Osteocyte (in vitro differentiated cells): ENCODE results near the gene CSNK1G2. TPM values are rescaled to one million over a fixed set of nuclear protein-coding genes. Genes with fewer than 3 reads are reported as not detected.

Source experiments
- DNase-seq: peaks from one replicate; pipeline ENCODE4 v3.0.0; 2021; ENCODE audit warnings: mixed read lengths; ENCODE audit not compliant: unreplicated experiment; ENCODE audit errors: extremely low spot score
- H3K27ac Mint-ChIP-seq: one replicate; pipeline ENCODE4 v1.8.0; 2021; ENCODE audit warnings: mild to moderate bottlenecking, mixed read lengths; ENCODE audit not compliant: unreplicated experiment
- H3K27me3 Mint-ChIP-seq: one replicate; pipeline ENCODE4 v1.8.0; 2021; ENCODE audit warnings: mixed read lengths; ENCODE audit not compliant: unreplicated experiment
- H3K36me3 Mint-ChIP-seq: one replicate; pipeline ENCODE4 v1.8.0; 2021; ENCODE audit warnings: mixed read lengths; ENCODE audit not compliant: unreplicated experiment
- H3K4me1 Mint-ChIP-seq: one replicate; pipeline ENCODE4 v1.8.0; 2021; ENCODE audit warnings: mixed read lengths; ENCODE audit not compliant: unreplicated experiment
- H3K4me3 Mint-ChIP-seq: one replicate; pipeline ENCODE4 v1.8.0; 2021; ENCODE audit warnings: mild to moderate bottlenecking, moderate library complexity, mixed read lengths; ENCODE audit not compliant: unreplicated experiment
- H3K9me3 Mint-ChIP-seq: one replicate; pipeline ENCODE4 v1.8.0; 2021; ENCODE audit warnings: mixed read lengths; ENCODE audit not compliant: unreplicated experiment
- total RNA-seq: library from RNA; stranded (reverse); gene quantifications from 2 replicates; pipeline ENCODE4 v1.2.1, GENCODE V29; 2021
- TF ChIP-seq, protein P1 (sequence below): fragments of 200-600 bp; sonication (generic); IDR thresholded peaks from 2 replicates; pipeline ENCODE4 v1.5.0; 2021; ENCODE audit warnings: antibody characterized with exemption, mild to moderate bottlenecking, moderate library complexity

Gene CSNK1G2
- total RNA-seq, 1 donor from 2014 or later = 72.2 TPM

DNA sequence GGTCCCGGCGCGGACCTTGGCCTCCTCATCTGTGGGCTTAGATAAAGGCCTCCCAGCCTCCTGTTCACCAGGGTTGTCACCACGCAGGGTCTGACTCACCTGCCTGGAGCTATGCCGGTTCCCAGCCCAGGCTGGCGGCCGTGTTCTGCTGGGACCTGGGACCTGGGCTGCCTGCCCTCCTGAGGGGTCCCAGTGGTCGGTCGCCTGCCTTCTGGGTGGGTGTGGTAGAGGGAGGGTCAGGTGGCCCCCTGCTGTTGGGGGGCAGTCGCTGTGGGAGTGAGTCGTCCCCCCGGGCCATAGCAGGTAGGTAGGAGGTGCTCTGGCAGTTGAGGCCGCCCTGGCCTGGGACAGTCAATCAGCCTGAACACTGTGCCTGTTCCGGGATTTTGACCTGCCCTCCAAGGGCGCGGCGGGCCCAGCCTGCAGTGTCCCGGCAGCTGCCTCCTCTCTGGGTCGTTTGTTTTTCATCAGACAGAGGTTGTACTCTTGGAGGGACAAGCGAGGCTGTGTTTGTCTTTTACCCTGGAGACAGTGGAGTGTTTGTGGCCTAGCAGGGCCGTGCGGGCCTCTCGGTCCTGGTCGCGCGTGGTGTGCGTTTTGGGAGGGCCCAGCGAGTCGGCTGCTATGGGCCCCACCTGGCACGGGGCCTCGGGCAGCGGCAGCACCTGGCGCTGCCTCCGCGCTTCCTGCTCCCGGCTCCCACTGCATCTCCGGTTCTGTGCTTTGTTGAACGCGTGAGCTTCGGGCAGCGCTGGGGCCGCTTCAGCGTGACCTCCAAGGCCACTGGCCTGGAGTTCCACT, 33.2 kb upstream of the CSNK1G2 start:
- peak overlapping the region; percentile 3 for H3K27ac Mint-ChIP-seq
- TF ChIP-seq, protein P1, sequence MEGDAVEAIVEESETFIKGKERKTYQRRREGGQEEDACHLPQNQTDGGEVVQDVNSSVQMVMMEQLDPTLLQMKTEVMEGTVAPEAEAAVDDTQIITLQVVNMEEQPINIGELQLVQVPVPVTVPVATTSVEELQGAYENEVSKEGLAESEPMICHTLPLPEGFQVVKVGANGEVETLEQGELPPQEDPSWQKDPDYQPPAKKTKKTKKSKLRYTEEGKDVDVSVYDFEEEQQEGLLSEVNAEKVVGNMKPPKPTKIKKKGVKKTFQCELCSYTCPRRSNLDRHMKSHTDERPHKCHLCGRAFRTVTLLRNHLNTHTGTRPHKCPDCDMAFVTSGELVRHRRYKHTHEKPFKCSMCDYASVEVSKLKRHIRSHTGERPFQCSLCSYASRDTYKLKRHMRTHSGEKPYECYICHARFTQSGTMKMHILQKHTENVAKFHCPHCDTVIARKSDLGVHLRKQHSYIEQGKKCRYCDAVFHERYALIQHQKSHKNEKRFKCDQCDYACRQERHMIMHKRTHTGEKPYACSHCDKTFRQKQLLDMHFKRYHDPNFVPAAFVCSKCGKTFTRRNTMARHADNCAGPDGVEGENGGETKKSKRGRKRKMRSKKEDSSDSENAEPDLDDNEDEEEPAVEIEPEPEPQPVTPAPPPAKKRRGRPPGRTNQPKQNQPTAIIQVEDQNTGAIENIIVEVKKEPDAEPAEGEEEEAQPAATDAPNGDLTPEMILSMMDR = no peak
- H3K27me3 Mint-ChIP-seq = no peaks in the 10 kb centered on the region
- H3K36me3 Mint-ChIP-seq = no peaks in the 10 kb centered on the region
- H3K4me1 Mint-ChIP-seq = peaks cover 45% of the 10 kb centered on the region
- H3K9me3 Mint-ChIP-seq = no peaks in the 10 kb centered on the region
- H3K4me3 Mint-ChIP-seq = no peak overlapping the region
- no peak for DNase-seq

DNA sequence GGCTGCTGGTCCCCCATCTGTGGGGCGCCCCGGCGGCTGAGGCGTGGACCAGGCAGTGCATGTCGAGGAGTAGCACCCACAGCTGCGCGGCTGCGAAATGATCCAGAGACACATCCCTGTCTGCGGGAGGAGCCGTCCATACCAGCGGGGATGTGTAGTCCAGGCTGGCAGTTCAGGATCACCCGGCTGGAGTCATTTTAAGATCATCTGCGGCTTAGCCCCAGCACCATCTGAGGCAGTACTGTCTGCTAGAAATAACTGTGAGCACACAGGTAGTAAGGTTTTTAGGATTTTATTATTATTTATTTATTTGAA, 32.7 kb upstream of the CSNK1G2 start:
- peaks cover 41% of the 10 kb centered on the region for H3K4me1 Mint-ChIP-seq
- H3K4me3 Mint-ChIP-seq = no peak overlapping the region
- H3K9me3 Mint-ChIP-seq = no peaks in the 10 kb centered on the region
- TF ChIP-seq, protein P1 = no peak
- H3K27ac Mint-ChIP-seq = no peak overlapping the region
- no peaks in the 10 kb centered on the region for H3K27me3 Mint-ChIP-seq
- peaks cover 3% of the 10 kb centered on the region for H3K36me3 Mint-ChIP-seq
- DNase-seq = no peak

DNA sequence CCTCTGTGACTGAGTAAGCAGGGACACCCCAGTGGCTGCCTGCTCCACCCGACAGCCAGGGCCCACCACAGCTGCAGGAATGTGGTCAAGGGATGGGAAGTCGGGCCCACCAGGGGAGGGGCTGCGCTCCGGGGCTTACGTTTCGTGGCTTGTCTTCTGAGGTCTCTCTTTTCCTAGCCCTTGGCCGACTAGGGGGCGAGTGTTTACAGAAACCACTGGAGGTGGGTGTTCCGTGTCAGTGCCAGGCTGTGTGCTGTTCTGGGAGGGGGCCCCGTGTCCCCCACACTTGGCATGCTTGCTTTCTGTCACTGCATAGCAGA, 31.3 kb upstream of the CSNK1G2 start:
- TF ChIP-seq, protein P1 = no peak
- Mint-ChIP-seq H3K27me3 (no peaks in the 10 kb centered on the region), H3K27ac (no peak overlapping the region), H3K4me3 (no peak overlapping the region), H3K36me3 (peaks cover 4% of the 10 kb centered on the region), H3K9me3 (no peaks in the 10 kb centered on the region), H3K4me1 (peaks cover 33% of the 10 kb centered on the region)
- DNase-seq = no peak

DNA sequence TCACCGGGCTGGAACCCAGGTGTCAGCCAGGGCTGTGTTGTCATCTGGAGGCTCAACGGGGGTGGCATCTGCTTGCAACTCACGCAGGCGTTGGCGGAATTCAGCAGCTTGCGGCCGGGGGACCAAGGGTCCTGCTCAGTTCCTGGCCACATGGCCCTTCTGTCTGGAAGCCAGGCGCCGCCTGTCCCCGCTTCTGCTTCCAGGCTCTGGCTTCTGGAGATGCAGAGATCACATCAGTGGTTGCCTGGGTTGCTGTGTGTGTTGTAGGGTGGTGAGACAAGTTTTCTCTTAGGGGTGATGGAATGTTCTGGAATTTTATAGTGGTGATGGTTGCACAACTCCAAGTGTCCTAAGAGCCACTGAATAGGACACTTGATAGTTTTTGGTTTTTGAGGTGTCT, 30.8 kb upstream of the CSNK1G2 start:
- H3K9me3 Mint-ChIP-seq = no peaks in the 10 kb centered on the region
- TF ChIP-seq, protein P1 = no peak
- no peaks in the 10 kb centered on the region for H3K27me3 Mint-ChIP-seq
- H3K27ac Mint-ChIP-seq = peak overlapping the region; percentile 39
- no peak overlapping the region for H3K4me3 Mint-ChIP-seq
- no peak for DNase-seq
- H3K4me1 Mint-ChIP-seq = peaks cover 31% of the 10 kb centered on the region
- peaks cover 4% of the 10 kb centered on the region for H3K36me3 Mint-ChIP-seq

DNA sequence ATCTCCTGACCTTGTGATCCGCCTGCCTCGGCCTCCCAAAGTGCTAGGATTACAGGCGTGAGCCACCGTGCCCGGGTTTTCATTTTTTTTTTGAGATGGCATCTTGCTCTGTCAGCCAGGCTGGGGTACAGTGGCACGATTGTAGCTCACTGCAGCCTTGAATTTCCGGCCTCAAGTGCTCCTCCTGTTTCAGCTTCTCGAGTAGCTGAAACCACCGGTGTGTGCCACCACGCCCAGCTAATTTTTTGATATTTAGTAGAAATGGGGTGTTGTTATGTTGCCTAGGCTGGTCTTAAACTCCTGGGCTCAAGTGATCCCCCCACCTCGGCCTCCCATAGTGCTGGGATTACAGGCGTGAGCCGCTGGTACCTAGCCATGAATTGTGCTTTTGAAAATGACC, 29.9 kb upstream of the CSNK1G2 start:
- H3K27ac Mint-ChIP-seq = no peak overlapping the region
- peaks cover 26% of the 10 kb centered on the region for H3K4me1 Mint-ChIP-seq
- peaks cover 4% of the 10 kb centered on the region for H3K36me3 Mint-ChIP-seq
- TF ChIP-seq, protein P1 = no peak
- no peaks in the 10 kb centered on the region for H3K9me3 Mint-ChIP-seq
- DNase-seq = no peak
- no peak overlapping the region for H3K4me3 Mint-ChIP-seq
- H3K27me3 Mint-ChIP-seq = no peaks in the 10 kb centered on the region
